Upper lobe of left lung (tissue), 4 donors: ENCODE data around the gene DLX4.

ENCODE experiments used
- CTCF ChIP-seq, 6 experiments: fragments of 450-650 bp in 4 of 6; fragments of 200-600 bp in 2 of 6; sonication (generic) in 2 of 6; IDR thresholded peaks; one replicate each; pipeline ENCODE4 v1.5.1; 2016 to 2019; ENCODE audit warnings: antibody characterized with exemption in 6 of 6
- POLR2A ChIP-seq, 4 donors: fragments of 450-650 bp; IDR thresholded peaks; one replicate each; pipeline ENCODE4 v1.5.1; 2016 to 2017; ENCODE audit warnings: antibody characterized with exemption in 4 of 4, mild to moderate bottlenecking in 2 of 4
- POLR2AphosphoS5 ChIP-seq, 2 donors: sonication (generic); formaldehyde crosslinking; IDR thresholded peaks; one replicate each; pipeline ENCODE4 v1.5.1; 2017; ENCODE audit warnings: antibody characterized with exemption in 2 of 2

GRCh38 chr17:50020841-50021599 lies 52.0 kb downstream of the DLX4 start:
- TF ChIP-seq CTCF (IDR thresholded peaks at IDR 0.05): no peak
- no peak for TF ChIP-seq POLR2A (IDR thresholded peaks at IDR 0.05)
- no peak for TF ChIP-seq POLR2AphosphoS5 (IDR thresholded peaks at IDR 0.05)
